Activated CD8-positive, alpha-beta T cell treated with anti-CD3 and anti-CD28 coated beads for 36 hours (primary cell): ENCODE measurements around the gene MFAP2. TPM values are rescaled to one million over a fixed set of nuclear protein-coding genes. Genes with fewer than 3 reads are reported as not detected.

Experiments used
- ATAC-seq: fragments of 200-7000 bp; cut with Tn5 transposase; one replicate; pipeline ENCODE4 v1.10.0; 2021; ENCODE audit warnings: mild to moderate bottlenecking, moderate library complexity
- CTCF ChIA-PET: fragments of 350-600 bp; sonication (Branson Sonifier 250); formaldehyde crosslinking; loops from one replicate; lab custom pipeline; 2021; ENCODE audit warnings: antibody characterized with exemption; lab: Charles Lee
- POLR2A ChIA-PET: fragments of 350-600 bp; sonication (Branson Sonifier 250); formaldehyde crosslinking; loops from one replicate; lab custom pipeline; 2021; ENCODE audit warnings: antibody characterized with exemption; lab: Charles Lee
- DNase-seq: peaks from one replicate; pipeline ENCODE4 v3.0.0-alpha.2; 2020
- H3K27ac Mint-ChIP-seq: one replicate; pipeline ENCODE4 v1.8.0; 2021; ENCODE audit warnings: mild to moderate bottlenecking, mixed read lengths
- H3K27me3 Mint-ChIP-seq: one replicate; pipeline ENCODE4 v1.8.0; 2021; ENCODE audit warnings: mixed read lengths
- H3K36me3 Mint-ChIP-seq: one replicate; pipeline ENCODE4 v1.8.0; 2021; ENCODE audit warnings: low read depth, mixed read lengths
- H3K4me1 Mint-ChIP-seq: one replicate; pipeline ENCODE4 v1.8.0; 2021; ENCODE audit warnings: low read depth, mixed read lengths
- H3K4me3 Mint-ChIP-seq: one replicate; pipeline ENCODE4 v1.8.0; 2021; ENCODE audit warnings: mild to moderate bottlenecking, moderate library complexity, mixed read lengths
- H3K9me3 Mint-ChIP-seq: one replicate; pipeline ENCODE4 v1.8.0; 2021; ENCODE audit warnings: mixed read lengths
- CTCF ChIP-seq: fragments of 200-600 bp; IDR thresholded peaks from one replicate; pipeline ENCODE4 v1.8.0; 2022; ENCODE audit warnings: antibody characterized with exemption, mild to moderate bottlenecking
- intact Hi-C: fragments of 100-400 bp; cut with micrococcal nuclease; formaldehyde crosslinking; loops from one replicate; pipeline ENCODE4 v1.10.0; 2022
- total RNA-seq, 2 experiments: library from RNA; stranded (reverse); gene quantifications; one replicate each; pipeline ENCODE4 v1.2.3, GENCODE V29; 2021

The MFAP2 gene
- total RNA-seq, 2 experiments from 2014 or later: not detected

DNA sequence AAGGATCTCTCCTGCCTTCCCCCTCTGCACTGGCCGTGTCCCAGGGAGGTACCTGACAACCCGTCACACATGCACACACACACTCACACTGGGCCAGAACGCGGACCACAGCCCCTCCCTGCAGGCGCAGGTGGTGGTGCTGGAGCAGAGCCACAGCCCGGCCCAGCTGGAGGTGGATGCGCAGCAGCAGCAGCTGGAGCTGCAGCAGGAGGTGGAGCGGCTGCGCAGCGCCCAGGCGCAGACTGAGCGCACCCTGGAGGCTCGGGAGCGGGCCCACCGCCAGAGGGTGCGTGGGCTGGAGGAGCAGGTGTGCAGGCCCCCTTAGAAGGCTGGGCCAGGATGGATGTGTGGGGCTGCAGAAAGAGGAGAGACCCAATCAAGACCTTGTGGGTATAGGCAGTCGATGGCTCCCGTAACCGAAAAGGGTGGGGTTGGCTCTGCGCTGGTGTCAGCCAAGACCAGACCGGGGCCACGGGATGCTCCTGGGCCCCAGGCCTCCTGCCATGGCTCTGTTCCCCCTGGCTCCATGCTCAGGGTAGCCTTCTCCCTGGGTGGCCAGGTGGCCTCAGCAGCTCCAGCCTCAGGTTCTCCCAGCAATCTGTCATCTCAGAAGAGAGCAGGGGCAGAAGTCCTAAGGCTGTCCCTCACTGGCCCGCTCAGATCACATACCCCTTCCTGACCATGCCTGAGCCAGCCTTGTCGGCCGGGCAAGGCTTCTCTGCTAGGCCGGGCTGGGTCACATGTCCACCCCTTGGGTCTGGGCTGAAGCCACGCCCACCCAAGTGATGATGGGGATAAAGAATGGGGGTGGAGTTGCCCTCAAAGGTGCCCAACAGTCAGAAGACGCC is 8.9 kb downstream of the MFAP2 start:
- DNase-seq: no peak
- intact Hi-C loops: no loop called here
- CTCF ChIA-PET: interaction anchor here (1.7 kb wide), 1 partner anchor 11 kb away, joined by 4 read pairs; no protein-coding TSS in a partner anchor
- no peak for TF ChIP-seq CTCF
- Mint-ChIP-seq H3K9me3 (no peaks in the 10 kb centered on the region), H3K4me1 (no peaks in the 10 kb centered on the region), H3K27ac (no peak overlapping the region), H3K27me3 (no peaks in the 10 kb centered on the region), H3K36me3 (no peaks in the 10 kb centered on the region), H3K4me3 (no peak overlapping the region)
- no peak for ATAC-seq
- POLR2A ChIA-PET: no interaction called here

DNA sequence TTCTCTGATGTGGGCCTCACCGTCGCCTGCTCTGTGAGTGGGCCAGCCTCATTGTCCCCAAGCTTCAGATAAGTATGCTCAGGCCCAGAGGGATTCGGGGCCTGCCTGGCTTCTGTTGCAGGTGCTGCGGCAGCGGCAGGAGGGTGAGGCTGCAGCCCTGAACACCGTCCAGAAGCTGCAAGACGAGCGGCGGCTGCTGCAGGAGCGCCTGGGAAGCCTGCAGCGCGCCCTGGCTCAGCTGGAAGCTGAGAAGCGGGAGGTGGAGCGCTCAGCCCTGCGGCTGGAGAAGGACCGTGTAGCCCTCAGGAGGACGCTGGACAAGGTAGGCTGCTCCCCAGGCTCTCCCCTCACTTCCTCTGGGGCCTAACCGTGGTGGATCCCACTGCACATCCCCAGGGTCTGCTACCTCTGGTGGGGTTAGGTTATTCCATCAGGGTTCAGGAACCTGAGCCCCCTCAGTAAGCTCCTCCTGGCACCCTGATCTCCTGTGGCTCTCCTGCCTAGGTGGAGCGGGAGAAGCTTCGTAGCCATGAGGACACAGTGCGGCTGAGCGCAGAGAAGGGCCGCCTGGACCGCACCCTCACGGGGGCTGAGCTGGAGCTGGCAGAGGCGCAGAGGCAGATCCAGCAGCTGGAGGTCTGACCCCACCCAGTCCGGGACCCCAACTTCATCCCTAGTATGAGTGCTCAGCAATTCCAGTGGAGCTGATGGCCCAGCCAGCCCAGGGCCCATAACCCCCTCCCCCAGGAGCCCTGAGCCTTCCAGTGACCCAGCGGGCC is 10.1 kb downstream of the MFAP2 start:
- ATAC-seq (no peak), DNase-seq (no peak)
- Mint-ChIP-seq H3K4me1 (peaks cover 1% of the 10 kb centered on the region), H3K4me3 (no peak overlapping the region), H3K9me3 (no peaks in the 10 kb centered on the region), H3K27ac (no peak overlapping the region), H3K27me3 (no peaks in the 10 kb centered on the region), H3K36me3 (peaks cover under 1% of the 10 kb centered on the region)
- no peak for TF ChIP-seq CTCF
- intact Hi-C loops: no loop called here
- ChIA-PET POLR2A (no interaction called here), CTCF (interaction anchor here (1.0 kb wide), 1 partner anchor 9 kb away, joined by 4 read pairs; no protein-coding TSS in a partner anchor)

GRCh38 chr1:16969651-16970050 is 10.8 kb downstream of the MFAP2 start:
- no peak for ATAC-seq
- H3K27ac Mint-ChIP-seq: no peak overlapping the region

DNA sequence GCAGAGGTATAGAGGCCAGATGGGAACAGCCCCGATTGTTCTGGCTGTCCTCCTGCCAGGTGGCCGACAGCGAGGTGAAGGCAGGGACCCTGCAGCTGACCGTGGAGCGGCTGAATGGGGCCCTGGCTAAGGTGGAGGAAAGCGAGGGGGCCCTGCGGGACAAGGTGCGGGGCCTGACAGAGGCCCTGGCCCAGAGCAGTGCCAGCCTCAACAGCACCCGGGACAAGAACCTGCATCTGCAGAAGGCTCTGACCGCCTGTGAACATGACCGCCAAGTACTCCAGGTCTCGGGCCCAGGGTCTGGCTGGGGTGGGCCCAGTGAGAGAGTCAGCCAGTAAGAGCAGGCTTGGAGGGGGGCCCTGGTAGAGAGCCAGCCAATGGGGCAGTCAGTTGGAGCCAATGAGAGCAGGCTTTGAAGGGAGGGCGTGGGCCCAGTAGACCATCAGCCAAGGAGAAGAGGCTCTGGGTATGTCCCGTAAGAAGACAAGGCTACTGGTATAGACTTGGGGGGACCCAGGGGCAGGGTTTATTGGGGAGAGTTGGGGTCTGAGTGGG is 11.3 kb downstream of the MFAP2 start:
- Mint-ChIP-seq H3K27ac (no peak overlapping the region), H3K4me1 (peaks cover 2% of the 10 kb centered on the region), H3K4me3 (no peak overlapping the region), H3K36me3 (peaks cover 1% of the 10 kb centered on the region), H3K9me3 (no peaks in the 10 kb centered on the region), H3K27me3 (no peaks in the 10 kb centered on the region)
- ATAC-seq (no peak), DNase-seq (no peak)
- CTCF ChIA-PET: no interaction called here
- POLR2A ChIA-PET: no interaction called here
- no peak for TF ChIP-seq CTCF
- intact Hi-C loops: no loop called here

More at GRCh38 chr1:16969651-16970050, 10.8 kb downstream of the MFAP2 start:
- Mint-ChIP-seq H3K36me3 (peaks cover 1% of the 10 kb centered on the region), H3K4me3 (no peak overlapping the region), H3K4me1 (peaks cover 2% of the 10 kb centered on the region), H3K9me3 (no peaks in the 10 kb centered on the region), H3K27me3 (no peaks in the 10 kb centered on the region)
- ChIA-PET POLR2A (no interaction called here), CTCF (interaction anchor here (1.0 kb wide), 1 partner anchor 9 kb away, joined by 4 read pairs; no protein-coding TSS in a partner anchor)
- intact Hi-C loops: no loop called here
- no peak for DNase-seq
- TF ChIP-seq CTCF: no peak
